ENCODE measurements around the gene EYS.

DNA sequence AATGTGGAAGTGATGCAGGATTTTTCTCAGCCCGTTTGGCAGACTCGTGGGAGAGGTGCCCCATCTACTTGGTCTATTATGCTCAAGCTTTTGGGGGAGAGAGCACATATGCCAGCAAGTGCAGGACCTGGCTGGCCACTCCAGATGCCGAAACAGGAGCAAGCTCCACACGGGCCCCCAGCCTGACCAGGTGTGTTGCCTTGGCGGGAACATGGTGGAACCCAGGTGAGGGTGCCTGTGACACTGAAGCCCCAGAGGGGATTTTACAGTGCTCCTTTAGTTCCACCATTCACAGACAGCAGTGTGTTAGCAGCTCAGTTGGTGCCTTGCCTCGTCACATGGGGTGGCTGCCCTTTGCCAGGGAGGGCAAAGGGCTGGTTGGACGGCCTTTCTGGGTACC is 798.9 kb downstream of the EYS start:
- TF ChIP-seq, protein P1, sequence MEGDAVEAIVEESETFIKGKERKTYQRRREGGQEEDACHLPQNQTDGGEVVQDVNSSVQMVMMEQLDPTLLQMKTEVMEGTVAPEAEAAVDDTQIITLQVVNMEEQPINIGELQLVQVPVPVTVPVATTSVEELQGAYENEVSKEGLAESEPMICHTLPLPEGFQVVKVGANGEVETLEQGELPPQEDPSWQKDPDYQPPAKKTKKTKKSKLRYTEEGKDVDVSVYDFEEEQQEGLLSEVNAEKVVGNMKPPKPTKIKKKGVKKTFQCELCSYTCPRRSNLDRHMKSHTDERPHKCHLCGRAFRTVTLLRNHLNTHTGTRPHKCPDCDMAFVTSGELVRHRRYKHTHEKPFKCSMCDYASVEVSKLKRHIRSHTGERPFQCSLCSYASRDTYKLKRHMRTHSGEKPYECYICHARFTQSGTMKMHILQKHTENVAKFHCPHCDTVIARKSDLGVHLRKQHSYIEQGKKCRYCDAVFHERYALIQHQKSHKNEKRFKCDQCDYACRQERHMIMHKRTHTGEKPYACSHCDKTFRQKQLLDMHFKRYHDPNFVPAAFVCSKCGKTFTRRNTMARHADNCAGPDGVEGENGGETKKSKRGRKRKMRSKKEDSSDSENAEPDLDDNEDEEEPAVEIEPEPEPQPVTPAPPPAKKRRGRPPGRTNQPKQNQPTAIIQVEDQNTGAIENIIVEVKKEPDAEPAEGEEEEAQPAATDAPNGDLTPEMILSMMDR (IDR thresholded peaks at IDR 0.05) = no peak
- no peak for TF ChIP-seq POLR2AphosphoS5 (IDR thresholded peaks at IDR 0.05; ENCODE audit: low read depth, low read length)
- no peak for TF ChIP-seq SIN3A (IDR thresholded peaks at IDR 0.05; ENCODE audit: borderline replicate concordance, low read depth, low read length)
- no peak for TF ChIP-seq SMC3 (IDR thresholded peaks at IDR 0.05; ENCODE audit: low read depth, low read length)
- TF ChIP-seq, protein P2, sequence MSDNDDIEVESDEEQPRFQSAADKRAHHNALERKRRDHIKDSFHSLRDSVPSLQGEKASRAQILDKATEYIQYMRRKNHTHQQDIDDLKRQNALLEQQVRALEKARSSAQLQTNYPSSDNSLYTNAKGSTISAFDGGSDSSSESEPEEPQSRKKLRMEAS (IDR thresholded peaks at IDR 0.05; ENCODE audit: low read depth) = no peak
- no peak for TF ChIP-seq NFIC (IDR thresholded peaks at IDR 0.05; ENCODE audit: borderline replicate concordance)
- TF ChIP-seq TAF1 (IDR thresholded peaks at IDR 0.05; ENCODE audit: borderline replicate concordance, low read depth, low read length) = no peak
- no peak for TF ChIP-seq JUND (IDR thresholded peaks at IDR 0.05)
- no peak for TF ChIP-seq FOSL2 (IDR thresholded peaks at IDR 0.05; ENCODE audit: borderline replicate concordance, low read depth)
- no peak for TF ChIP-seq EZH2phosphoT487 (IDR thresholded peaks at IDR 0.05; ENCODE audit: borderline replicate concordance, low read depth)

All from SK-N-SH (cell line).